ENCODE data around the gene BRI3. TPM values are rescaled to one million over a fixed set of nuclear protein-coding genes. Genes with fewer than 3 reads are reported as not detected.

Gene BRI3
- total RNA-seq, 1 donor from 2014 or later = 22.2 TPM

DNA sequence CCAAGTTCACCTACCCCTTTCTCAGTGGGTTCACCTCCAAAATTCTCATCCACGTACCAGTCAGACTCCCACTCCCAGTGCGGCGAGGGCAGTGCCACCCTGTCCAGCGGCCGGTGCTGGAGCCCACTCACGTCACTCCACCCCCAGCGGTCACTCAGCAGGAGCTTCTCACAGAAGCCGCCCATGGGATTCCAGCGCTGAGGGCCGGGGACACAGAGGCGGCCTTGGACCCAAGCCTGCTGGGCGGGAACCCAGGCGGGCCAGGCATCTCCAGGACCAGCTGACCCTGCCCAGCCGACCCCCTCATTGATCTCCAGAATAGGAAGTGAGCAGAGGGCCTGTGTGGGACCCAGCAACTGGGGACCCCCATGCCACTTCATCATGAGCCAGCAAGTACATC is 36.6 kb upstream of the BRI3 start:
- H3K4me3 Mint-ChIP-seq = no peak overlapping the region
- TF ChIP-seq EZH2phosphoT487 (IDR thresholded peaks at IDR 0.05) (no peak), EZH2 (IDR thresholded peaks at IDR 0.05) (no peak)
- TF ChIP-seq, protein P1, sequence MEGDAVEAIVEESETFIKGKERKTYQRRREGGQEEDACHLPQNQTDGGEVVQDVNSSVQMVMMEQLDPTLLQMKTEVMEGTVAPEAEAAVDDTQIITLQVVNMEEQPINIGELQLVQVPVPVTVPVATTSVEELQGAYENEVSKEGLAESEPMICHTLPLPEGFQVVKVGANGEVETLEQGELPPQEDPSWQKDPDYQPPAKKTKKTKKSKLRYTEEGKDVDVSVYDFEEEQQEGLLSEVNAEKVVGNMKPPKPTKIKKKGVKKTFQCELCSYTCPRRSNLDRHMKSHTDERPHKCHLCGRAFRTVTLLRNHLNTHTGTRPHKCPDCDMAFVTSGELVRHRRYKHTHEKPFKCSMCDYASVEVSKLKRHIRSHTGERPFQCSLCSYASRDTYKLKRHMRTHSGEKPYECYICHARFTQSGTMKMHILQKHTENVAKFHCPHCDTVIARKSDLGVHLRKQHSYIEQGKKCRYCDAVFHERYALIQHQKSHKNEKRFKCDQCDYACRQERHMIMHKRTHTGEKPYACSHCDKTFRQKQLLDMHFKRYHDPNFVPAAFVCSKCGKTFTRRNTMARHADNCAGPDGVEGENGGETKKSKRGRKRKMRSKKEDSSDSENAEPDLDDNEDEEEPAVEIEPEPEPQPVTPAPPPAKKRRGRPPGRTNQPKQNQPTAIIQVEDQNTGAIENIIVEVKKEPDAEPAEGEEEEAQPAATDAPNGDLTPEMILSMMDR (IDR thresholded peaks at IDR 0.05) = no peak
- no peaks in the 10 kb centered on the region for H3K27me3 Mint-ChIP-seq (ENCODE audit: insufficient read depth, low read depth)
- H2AFZ ChIP-seq (replicated peaks) = no peak overlapping the region
- no peak overlapping the region for H3K27ac ChIP-seq
- no peak overlapping the region for H3K9ac ChIP-seq
- no peaks in the 10 kb centered on the region for H3F3A ChIP-seq (ENCODE audit: low read depth)
- no peaks in the 10 kb centered on the region for H4K20me1 ChIP-seq (ENCODE audit: low read depth)
- H3K79me2 ChIP-seq (ENCODE audit: low read depth) = no peaks in the 10 kb centered on the region
- peaks cover under 1% of the 10 kb centered on the region for H3K4me1 Mint-ChIP-seq
- H3K36me3 ChIP-seq = no peaks in the 10 kb centered on the region
- DNase-seq (ENCODE audit: low spot score) = no peak
- H3K4me2 ChIP-seq = no peak overlapping the region
- H3K9me3 Mint-ChIP-seq = no peaks in the 10 kb centered on the region
- H3K9me3 ChIP-seq (ENCODE audit: low read depth) = no peaks in the 10 kb centered on the region
- H3K4me1 ChIP-seq = peaks cover 6% of the 10 kb centered on the region
- H3K4me3 ChIP-seq = no peak overlapping the region
- no peak overlapping the region for H3K27ac Mint-ChIP-seq
- H3K27me3 ChIP-seq = no peaks in the 10 kb centered on the region
- peaks cover 2% of the 10 kb centered on the region for H3K36me3 Mint-ChIP-seq

DNA sequence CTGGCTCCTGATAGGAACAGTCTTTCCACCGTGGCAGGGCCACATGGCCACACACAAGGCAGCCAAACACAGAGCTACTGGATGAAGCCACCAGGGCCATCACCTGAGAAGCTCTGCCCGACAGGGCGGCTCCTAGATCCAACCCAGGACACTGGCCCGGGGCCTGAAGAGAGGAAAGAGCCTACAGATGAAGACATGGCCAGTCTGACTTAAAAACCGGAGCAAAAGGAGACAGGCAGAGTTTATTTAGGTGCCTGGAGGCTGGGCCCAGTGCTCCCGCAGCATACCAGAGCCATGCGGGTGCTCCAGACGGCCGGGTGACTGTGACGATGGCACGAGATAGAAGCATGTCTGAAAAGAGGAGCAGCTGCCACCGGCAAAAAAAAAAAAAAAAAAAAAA is 33.3 kb upstream of the BRI3 start:
- Histone ChIP-seq H3K4me1 (peaks cover 13% of the 10 kb centered on the region), H3K36me3 (no peaks in the 10 kb centered on the region), H3K4me3 (no peak overlapping the region), H4K20me1 (ENCODE audit: low read depth) (peaks cover 5% of the 10 kb centered on the region), H3K9me3 (ENCODE audit: low read depth) (no peaks in the 10 kb centered on the region), H3K27ac (no peak overlapping the region), H3K79me2 (ENCODE audit: low read depth) (peaks cover 8% of the 10 kb centered on the region), H3K4me2 (no peak overlapping the region), H3K27me3 (no peaks in the 10 kb centered on the region), H3K9ac (no peak overlapping the region), H2AFZ (replicated peaks) (no peak overlapping the region), H3F3A (ENCODE audit: low read depth) (peaks cover 8% of the 10 kb centered on the region)
- no peaks in the 10 kb centered on the region for H3K9me3 Mint-ChIP-seq
- H3K27ac Mint-ChIP-seq = no peak overlapping the region
- no peaks in the 10 kb centered on the region for H3K27me3 Mint-ChIP-seq (ENCODE audit: insufficient read depth, low read depth)
- TF ChIP-seq EZH2phosphoT487 (IDR thresholded peaks at IDR 0.05) (no peak), EZH2 (IDR thresholded peaks at IDR 0.05) (no peak)
- TF ChIP-seq, protein P1 (IDR thresholded peaks at IDR 0.05) = no peak
- H3K4me1 Mint-ChIP-seq = peaks cover 17% of the 10 kb centered on the region
- no peak overlapping the region for H3K4me3 Mint-ChIP-seq
- H3K36me3 Mint-ChIP-seq = no peaks in the 10 kb centered on the region
- no peak for DNase-seq (ENCODE audit: low spot score)

DNA sequence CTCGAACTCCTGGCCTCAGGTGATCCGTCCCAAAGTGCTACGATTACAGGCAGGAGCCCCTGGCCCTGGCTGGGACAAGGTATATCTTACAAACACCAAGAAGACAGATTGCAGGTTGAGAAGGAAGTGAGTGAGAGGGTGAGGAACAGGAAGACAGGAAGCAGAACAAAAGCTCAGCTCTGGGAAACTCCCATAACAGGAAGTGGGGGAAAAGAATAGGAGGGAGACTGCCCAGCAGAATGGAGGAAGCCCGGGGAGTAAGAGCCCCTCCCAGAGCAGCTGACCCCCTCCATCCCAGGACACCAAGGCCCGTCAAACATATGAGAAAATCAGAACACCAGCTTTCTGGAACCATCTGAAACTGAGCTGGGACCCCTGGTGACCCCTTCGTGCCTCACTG is 32.4 kb upstream of the BRI3 start:
- peaks cover 8% of the 10 kb centered on the region for H4K20me1 ChIP-seq (ENCODE audit: low read depth)
- Mint-ChIP-seq H3K36me3 (no peaks in the 10 kb centered on the region), H3K4me3 (peak overlapping the region; percentile 16), H3K4me1 (peaks cover 19% of the 10 kb centered on the region), H3K9me3 (no peaks in the 10 kb centered on the region), H3K27ac (no peak overlapping the region), H3K27me3 (ENCODE audit: insufficient read depth, low read depth) (no peaks in the 10 kb centered on the region)
- no peak overlapping the region for H3K27ac ChIP-seq
- H3K4me3 ChIP-seq = no peak overlapping the region
- no peaks in the 10 kb centered on the region for H3K9me3 ChIP-seq (ENCODE audit: low read depth)
- H2AFZ ChIP-seq (replicated peaks) = no peak overlapping the region
- H3K36me3 ChIP-seq = no peaks in the 10 kb centered on the region
- TF ChIP-seq EZH2phosphoT487 (IDR thresholded peaks at IDR 0.05) (no peak), EZH2 (IDR thresholded peaks at IDR 0.05) (no peak)
- TF ChIP-seq, protein P1 (IDR thresholded peaks at IDR 0.05) = no peak
- peaks cover 8% of the 10 kb centered on the region for H3F3A ChIP-seq (ENCODE audit: low read depth)
- no peak overlapping the region for H3K4me2 ChIP-seq
- H3K9ac ChIP-seq = no peak overlapping the region
- H3K27me3 ChIP-seq = no peaks in the 10 kb centered on the region
- DNase-seq (ENCODE audit: low spot score) = no peak
- peaks cover 15% of the 10 kb centered on the region for H3K4me1 ChIP-seq
- H3K79me2 ChIP-seq (ENCODE audit: low read depth) = peaks cover 13% of the 10 kb centered on the region
